Measurements from ENCODE around the gene RRBP1.
"Not testable (repeated sequence)": the region's sequence is repeated elsewhere in the genome, so short reads cannot be mapped to it uniquely, and the experiment has no call there.

DNA sequence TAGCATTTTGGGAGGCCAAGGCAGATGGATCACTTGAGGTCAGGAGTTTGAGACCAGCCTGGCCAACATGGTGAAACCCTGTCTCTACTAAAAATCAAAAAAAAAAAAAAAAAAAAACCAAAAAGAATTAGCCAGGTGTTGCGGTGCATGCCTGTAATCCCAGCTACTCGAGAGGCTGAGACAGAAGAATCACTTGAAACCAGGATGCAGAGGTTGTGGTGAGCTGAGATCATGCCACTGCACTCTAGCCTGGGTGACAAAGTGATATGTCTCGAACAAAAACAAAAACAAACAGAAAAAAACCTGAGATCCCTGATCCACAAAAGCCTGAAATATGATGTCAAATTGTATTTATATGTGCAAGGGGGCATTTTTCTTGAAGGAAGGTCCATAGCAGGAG is 25.9 kb upstream of the RRBP1 start:
- TF ChIP-seq, protein P1, sequence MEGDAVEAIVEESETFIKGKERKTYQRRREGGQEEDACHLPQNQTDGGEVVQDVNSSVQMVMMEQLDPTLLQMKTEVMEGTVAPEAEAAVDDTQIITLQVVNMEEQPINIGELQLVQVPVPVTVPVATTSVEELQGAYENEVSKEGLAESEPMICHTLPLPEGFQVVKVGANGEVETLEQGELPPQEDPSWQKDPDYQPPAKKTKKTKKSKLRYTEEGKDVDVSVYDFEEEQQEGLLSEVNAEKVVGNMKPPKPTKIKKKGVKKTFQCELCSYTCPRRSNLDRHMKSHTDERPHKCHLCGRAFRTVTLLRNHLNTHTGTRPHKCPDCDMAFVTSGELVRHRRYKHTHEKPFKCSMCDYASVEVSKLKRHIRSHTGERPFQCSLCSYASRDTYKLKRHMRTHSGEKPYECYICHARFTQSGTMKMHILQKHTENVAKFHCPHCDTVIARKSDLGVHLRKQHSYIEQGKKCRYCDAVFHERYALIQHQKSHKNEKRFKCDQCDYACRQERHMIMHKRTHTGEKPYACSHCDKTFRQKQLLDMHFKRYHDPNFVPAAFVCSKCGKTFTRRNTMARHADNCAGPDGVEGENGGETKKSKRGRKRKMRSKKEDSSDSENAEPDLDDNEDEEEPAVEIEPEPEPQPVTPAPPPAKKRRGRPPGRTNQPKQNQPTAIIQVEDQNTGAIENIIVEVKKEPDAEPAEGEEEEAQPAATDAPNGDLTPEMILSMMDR (conservative IDR thresholded peaks at IDR 0.05; ENCODE audit: low read depth, low read length), result not testable (repeated sequence)
- TF ChIP-seq MXI1 (IDR thresholded peaks at IDR 0.05; ENCODE audit: borderline replicate concordance, low read depth, low read length); POLR2A (IDR thresholded peaks at IDR 0.05; ENCODE audit: low read depth, low read length); CHD1 (IDR thresholded peaks at IDR 0.05; ENCODE audit: low read depth, low read length); RAD21 (IDR thresholded peaks at IDR 0.05; ENCODE audit: low read length): not testable (repeated sequence)
- TF ChIP-seq, protein P2, sequence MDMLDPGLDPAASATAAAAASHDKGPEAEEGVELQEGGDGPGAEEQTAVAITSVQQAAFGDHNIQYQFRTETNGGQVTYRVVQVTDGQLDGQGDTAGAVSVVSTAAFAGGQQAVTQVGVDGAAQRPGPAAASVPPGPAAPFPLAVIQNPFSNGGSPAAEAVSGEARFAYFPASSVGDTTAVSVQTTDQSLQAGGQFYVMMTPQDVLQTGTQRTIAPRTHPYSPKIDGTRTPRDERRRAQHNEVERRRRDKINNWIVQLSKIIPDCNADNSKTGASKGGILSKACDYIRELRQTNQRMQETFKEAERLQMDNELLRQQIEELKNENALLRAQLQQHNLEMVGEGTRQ (IDR thresholded peaks at IDR 0.05; ENCODE audit: low read depth, low read length), result not testable (repeated sequence)
